GM12878 (cell line): Measurements from ENCODE around the gene LYRM4. TPM values are rescaled to one million over a fixed set of nuclear protein-coding genes. Genes with fewer than 3 reads are reported as not detected.

ENCODE experiments used
- ATAC-seq: fragments of 200-7000 bp; cut with Tn5 transposase; 3 replicates; pipeline ENCODE4 v1.9.1; 2020; ENCODE audit warnings: mild to moderate bottlenecking, moderate library complexity
- BruUV-seq: library from RNA; stranded (reverse); fragments of 400-500 nt; replicated peaks from 2 replicates; lab custom pipeline; 2021; lab: Mats Ljungman, UMichigan
- CTCF ChIA-PET: fragments of 300-600 bp; sonication (Branson Sonifier 250); formaldehyde crosslinking; extraction: SDS; loops from one replicate; lab custom pipeline; 2021; ENCODE audit warnings: inconsistent platforms; lab: Yijun Ruan, JAX
- POLR2A ChIA-PET: fragments of 350-600 bp; formaldehyde crosslinking; extraction: SDS; loops from one replicate; lab custom pipeline; 2021; ENCODE audit warnings: inconsistent platforms; lab: Charles Lee
- RAD21 ChIA-PET: fragments of 300-600 bp; sonication (Branson Sonifier 250); formaldehyde crosslinking; loops from one replicate; lab custom pipeline; 2023; ENCODE audit warnings: antibody characterized with exemption; ENCODE audit not compliant: unreplicated experiment; lab: Charles Lee
- SMC1A ChIA-PET: fragments of 300-600 bp; sonication (Branson Sonifier 250); formaldehyde crosslinking; loops from one replicate; lab custom pipeline; 2023; ENCODE audit not compliant: unreplicated experiment, uncharacterized antibody; lab: Charles Lee
- DNase-seq: peaks from one replicate; pipeline ENCODE4 v3.0.0-alpha.2; 2011; ENCODE audit warnings: low read depth, low spot score
- FAIRE-seq: peaks from 3 replicates; lab custom pipeline; 2011; peaks lifted over from hg19 to GRCh38; lab: Jason Lieb, UNC
- H2AFZ ChIP-seq: 2 replicates; pipeline ENCODE4 v1.6.0; 2011; ENCODE audit warnings: low read depth, low read length, control low read depth; ENCODE audit not compliant: control insufficient read depth
- H3K27ac ChIP-seq: 2 replicates; pipeline ENCODE4 v1.5.1; 2011; ENCODE audit warnings: control low read depth; ENCODE audit not compliant: control insufficient read depth, insufficient read depth
- H3K27me3 ChIP-seq, 2 experiments: replicated peaks in 1 of 2; 2 replicates each; pipeline versions ENCODE4 v1.6.0 to v1.6.1; 2011; ENCODE audit warnings: low read length in 1 of 2; ENCODE audit not compliant: control insufficient read depth in 2 of 2, insufficient read depth in 2 of 2
- H3K36me3 ChIP-seq, 2 experiments: 2 replicates each; pipeline ENCODE4 v1.5.1; 2011; ENCODE audit warnings: low read length in 1 of 2; ENCODE audit not compliant: control insufficient read depth in 2 of 2, insufficient read depth in 2 of 2
- H3K4me1 ChIP-seq: 2 replicates; pipeline ENCODE4 v1.6.1; 2011; ENCODE audit warnings: mild to moderate bottlenecking, low read length, moderate library complexity, mixed read lengths; ENCODE audit not compliant: control insufficient read depth, insufficient read depth
- H3K4me2 ChIP-seq: 2 replicates; pipeline ENCODE4 v1.6.0; 2011; ENCODE audit warnings: control low read depth; ENCODE audit not compliant: control insufficient read depth, insufficient read depth
- H3K4me3 ChIP-seq: fragments of 200-600 bp; sonication (generic); 2 replicates; pipeline ENCODE4 v1.5.1; 2016
- H3K79me2 ChIP-seq: 2 replicates; pipeline ENCODE4 v1.6.0; 2011; ENCODE audit warnings: low read length; ENCODE audit not compliant: control insufficient read depth, insufficient read depth
- H3K9ac ChIP-seq: 2 replicates; pipeline ENCODE4 v1.8.0; 2011; ENCODE audit warnings: low read length, control low read depth, mixed read lengths; ENCODE audit not compliant: control insufficient read depth, insufficient read depth
- H3K9me3 ChIP-seq: replicated peaks from 3 replicates; pipeline ENCODE4 v1.5.1; 2011; ENCODE audit warnings: mild to moderate bottlenecking, low read length; ENCODE audit not compliant: control insufficient read depth, insufficient read depth
- H4K20me1 ChIP-seq: 2 replicates; pipeline ENCODE4 v1.6.0; 2011; ENCODE audit not compliant: control insufficient read depth, insufficient read depth
- EZH2 ChIP-seq: IDR thresholded peaks from 2 replicates; pipeline ENCODE4 v1.6.1; 2012; ENCODE audit warnings: low read depth, mild to moderate bottlenecking, control low read depth, inconsistent platforms, low read length, borderline replicate concordance; ENCODE audit not compliant: control insufficient read depth
- IKZF1 ChIP-seq: fragments of 450-650 bp; conservative IDR thresholded peaks from 2 replicates; pipeline ENCODE4 v1.6.1; 2017; ENCODE audit warnings: antibody characterized with exemption, mild to moderate bottlenecking
- MTA2 ChIP-seq: fragments of 450-650 bp; IDR thresholded peaks from 2 replicates; pipeline ENCODE4 v1.6.1; 2016; ENCODE audit warnings: low read depth, mild to moderate bottlenecking, moderate library complexity
- MTA3 ChIP-seq: IDR thresholded peaks from 2 replicates; pipeline ENCODE4 v1.6.1; 2012; ENCODE audit warnings: low read length, inconsistent platforms, borderline replicate concordance
- ZBTB4 ChIP-seq: fragments of 450-650 bp; formaldehyde crosslinking; IDR thresholded peaks from 2 replicates; pipeline ENCODE4 v1.4.0; 2022; ENCODE audit warnings: mild to moderate bottlenecking, moderate library complexity
- ZNF217 ChIP-seq: fragments of 450-650 bp; IDR thresholded peaks from 2 replicates; pipeline ENCODE4 v1.6.1; 2017; ENCODE audit warnings: antibody characterized with exemption, mild to moderate bottlenecking
- ZNF274 ChIP-seq: IDR thresholded peaks from one replicate; pipeline ENCODE4 v1.8.0; 2011; ENCODE audit not compliant: insufficient read length, insufficient read depth
- WGBS: methylation state at CpG from one replicate; pipeline ENCODE4 v1.1.6; 2016; ENCODE audit warnings: low lambda C conversion rate; ENCODE audit not compliant: insufficient replicate concordance, insufficient coverage; ENCODE audit errors: missing lambda C conversion rate; 5-methylcytosine and 5-hydroxymethylcytosine counted together
- in situ Hi-C: fragments of 300-500 bp; cut with MboI; formaldehyde crosslinking; loops from 9 replicates; pipeline ENCODE4 v1.14.3; 2018; ENCODE audit warnings: mixed read lengths
- intact Hi-C: fragments of 100-400 bp; cut with micrococcal nuclease; formaldehyde crosslinking; loops from one replicate; pipeline ENCODE4 v1.14.2; 2022; ENCODE audit not compliant: unreplicated experiment
- polyA plus RNA-seq, 11 experiments: library from polyadenylated mRNA; depleted of rRNA in 4 of 11; unstranded in 6 of 11; stranded (reverse) in 5 of 11; fragments of >200 nt; fragmentation: Nextera tagmentation in 4 of 11; fragmentation: Illumina TruSeq in 1 of 11; extraction: Ambion mirVana in 4 of 11; extraction: Trizol in 1 of 11; gene quantifications; 1 replicate in 1 of 11; 2 replicates in 10 of 11; pipeline versions ENCODE4 v1.2.1 to v1.2.3, GENCODE V29; 2011 to 2016; ENCODE audit warnings: inconsistent platforms in 2 of 11, missing spikeins in 2 of 11, low read depth in 1 of 11
- total RNA-seq, 4 experiments: library from RNA; depleted of rRNA in 3 of 4; stranded (reverse); fragments of >200 nt in 3 of 4; fragmentation: Illumina TruSeq in 1 of 4; extraction: Trizol in 1 of 4; gene quantifications; 2 replicates each; pipeline versions ENCODE4 v1.2.1 to v1.2.3, GENCODE V29; 2013 to 2021

Gene LYRM4
- total and polyA plus RNA-seq, 10 of the 15 experiments (the other 5 are each of a cell fraction or from before 2014, with no cell fraction given) = 32.7 to 66.8 (median 44.0) TPM

- no peak overlapping the region for H3K4me3 ChIP-seq
- DNase-seq (no peak), FAIRE-seq (no peak), ATAC-seq (no peak)
- intact Hi-C loops (no loop called here), in situ Hi-C loops (no loop called here)
- no TSS peak for BruUV-seq
- no peaks in the 10 kb centered on the region for H3K36me3 ChIP-seq
- no peaks in the 10 kb centered on the region for H3K79me2 ChIP-seq
- no peak for TF ChIP-seq ZNF274
- no peak for TF ChIP-seq ZNF217
- no peak for TF ChIP-seq ZBTB4 (CRISPR knock-in tag)
- no peak for TF ChIP-seq MTA2
- TF ChIP-seq MTA3 = no peak
- no peak for TF ChIP-seq EZH2
- TF ChIP-seq IKZF1 = no peak
- 82% methylated on average over 5 of the region's 5 CpGs for WGBS
- CTCF ChIA-PET = interaction anchor here (1.0 to 1.6 kb wide), 2 partner anchors 13 to 17 kb away, joined by 4 to 13 read pairs; no protein-coding TSS in a partner anchor
- no peaks in the 10 kb centered on the region for H3K4me1 ChIP-seq
- no peak overlapping the region for H3K9ac ChIP-seq
- H3K27ac ChIP-seq = no peak overlapping the region
- no peak overlapping the region for H2AFZ ChIP-seq
- H4K20me1 ChIP-seq = no peaks in the 10 kb centered on the region
- H3K9me3 ChIP-seq = no peaks in the 10 kb centered on the region
- RAD21 ChIA-PET = interaction anchor here (0.9 kb wide), 1 partner anchor 18 kb away, joined by 3 read pairs; no protein-coding TSS in a partner anchor
- SMC1A ChIA-PET = interaction anchor here (0.9 kb wide), 1 partner anchor 13 kb away, joined by 3 read pairs; no protein-coding TSS in a partner anchor
- POLR2A ChIA-PET = no interaction called here
- H3K4me2 ChIP-seq = no peak overlapping the region
- H3K27me3 ChIP-seq = no peaks in the 10 kb centered on the region
Observed at GRCh38 chr6:5156627-5157026, 104.1 kb downstream of the LYRM4 start.
